HG03095 (cell line): Measurements from ENCODE around the gene NME7.

Source experiments
- ATAC-seq: cut with Tn5 transposase; IDR thresholded peaks from one replicate; pipeline ENCODE4 v1.9.1; 2021; ENCODE audit warnings: moderate library complexity; ENCODE audit not compliant: unreplicated experiment

NME7 gene

DNA sequence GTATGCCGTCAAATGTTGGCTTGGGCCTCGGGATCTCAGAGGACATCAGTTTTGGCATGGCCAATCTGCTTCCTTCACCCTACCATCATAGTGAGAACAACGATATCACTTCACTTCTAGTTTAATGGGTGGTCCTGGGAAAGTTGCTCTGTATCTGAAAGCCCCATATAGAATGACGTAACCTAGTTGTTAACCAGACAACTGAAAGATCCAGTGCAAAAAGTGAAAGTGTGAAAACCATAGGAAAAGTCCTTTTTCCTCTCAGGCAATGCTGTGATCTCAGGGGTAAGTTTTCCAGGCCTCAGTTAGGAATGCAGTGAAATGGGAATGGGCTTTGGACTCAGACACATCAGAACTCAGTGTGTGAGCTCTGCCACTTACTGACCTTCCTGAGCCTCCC, 279.7 kb downstream of the NME7 start:
- ATAC-seq = no peak

DNA sequence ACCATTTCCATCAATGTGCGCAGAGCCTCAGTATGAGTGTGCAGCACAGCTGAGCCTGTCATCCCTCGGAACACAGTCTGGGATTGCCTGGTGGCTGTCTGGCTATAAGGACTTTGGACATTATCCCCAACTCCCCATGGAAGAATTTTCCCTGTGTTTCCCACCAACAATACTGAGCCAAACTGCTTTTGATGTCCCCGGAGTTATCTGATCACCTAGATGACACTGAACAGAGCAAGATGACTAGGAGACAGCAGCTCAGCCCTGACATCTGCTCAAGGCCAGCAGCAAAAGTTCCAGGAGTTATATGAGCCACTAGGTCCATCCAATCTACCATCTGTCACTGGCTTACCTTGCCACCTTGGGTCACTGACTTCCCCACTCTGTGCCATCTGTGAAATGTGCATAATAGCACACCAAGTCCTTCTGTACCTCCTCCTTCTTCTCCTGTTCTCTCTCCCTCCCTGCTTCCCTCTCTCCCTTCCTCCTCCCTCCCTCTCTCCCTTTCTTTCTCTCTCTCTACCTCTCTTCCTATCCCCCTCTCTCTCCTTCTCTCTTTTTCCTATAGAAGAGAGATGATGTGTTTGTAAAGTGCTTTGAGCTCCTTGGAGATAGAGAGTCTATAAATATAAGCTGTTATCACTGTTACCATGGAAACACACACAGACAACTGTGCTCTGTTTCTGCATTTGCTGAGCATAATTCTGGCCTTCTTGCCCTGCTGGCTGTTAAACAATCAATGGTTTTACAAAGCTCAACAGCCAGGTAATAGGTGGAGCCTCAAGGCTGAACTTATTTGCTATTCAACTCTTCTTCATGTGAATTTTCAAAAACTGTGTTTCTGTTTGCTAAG, 280.8 kb downstream of the NME7 start:
- ATAC-seq = no peak

DNA sequence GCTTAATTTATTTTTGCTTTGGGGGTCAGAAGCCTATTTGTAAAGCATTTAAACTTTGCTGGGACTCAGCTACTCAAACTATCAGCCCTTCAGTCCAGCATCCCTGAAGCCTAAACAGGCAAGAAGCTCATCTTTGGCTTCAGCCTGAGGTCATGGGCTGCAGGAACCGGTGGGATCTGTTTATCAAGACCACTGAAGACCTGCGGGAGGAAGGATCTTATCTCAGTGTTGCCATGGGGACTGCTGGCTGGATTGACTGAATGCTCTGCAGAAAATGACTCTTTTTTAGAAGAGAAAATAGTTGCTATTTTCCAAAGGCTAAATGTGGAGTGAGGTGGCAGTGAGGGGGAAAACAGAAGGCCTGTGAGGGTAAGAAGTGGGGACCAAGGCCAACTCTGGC, 281.7 kb downstream of the NME7 start:
- ATAC-seq = no peak
